HCT116 (cell line): ENCODE results near the gene MYL5. TPM values are rescaled to one million over a fixed set of nuclear protein-coding genes. Genes with fewer than 3 reads are reported as not detected.

Source experiments
- ATAC-seq: fragments of 200-7000 bp; cut with Tn5 transposase; 2 replicates; pipeline ENCODE4 v1.9.1; 2020; ENCODE audit warnings: mild to moderate bottlenecking, moderate library complexity
- BruUV-seq: library from RNA; stranded (reverse); fragments of 400-500 nt; replicated peaks from 2 replicates; lab custom pipeline; 2021; lab: Mats Ljungman, UMichigan
- CTCF ChIA-PET: fragments of 300-600 bp; sonication (Branson Sonifier 250); formaldehyde crosslinking; loops from one replicate; lab custom pipeline; 2021; ENCODE audit warnings: antibody characterized with exemption; lab: Charles Lee
- POLR2A ChIA-PET: fragments of 300-600, 350-600 bp; sonication (Branson Sonifier 250); formaldehyde crosslinking; loops from one replicate; lab custom pipeline; 2021; ENCODE audit warnings: antibody characterized with exemption; lab: Charles Lee
- RAD21 ChIA-PET, 2 experiments: fragments of 300-600 bp; sonication (Branson Sonifier 250); formaldehyde crosslinking; loops; one replicate each; lab custom pipeline; 2023; ENCODE audit warnings: low total read pairs in 2 of 2; ENCODE audit not compliant: uncharacterized antibody in 2 of 2, unreplicated experiment in 2 of 2, low non-redundant PET in 1 of 2; lab: Charles Lee
- DNase-seq: peaks from one replicate; pipeline ENCODE4 v3.0.0-alpha.2; 2010; ENCODE audit warnings: low read depth, low spot score
- H2AFZ ChIP-seq: fragments of 200-600 bp; shearing (Covaris generic), sonication (generic); 2 replicates; pipeline ENCODE4 v1.6.1; 2017; ENCODE audit warnings: low read depth, mixed run types, mixed read lengths, antibody characterized with exemption, low read length; ENCODE audit not compliant: poor library complexity, severe bottlenecking
- H3K27ac ChIP-seq: 2 replicates; pipeline ENCODE4 v1.5.1; 2012; ENCODE audit warnings: low read depth, low read length
- H3K27me3 ChIP-seq: fragments of 200-600 bp; sonication (generic); 2 replicates; pipeline ENCODE4 v1.6.1; 2016; ENCODE audit warnings: mixed run types, low read length, mixed read lengths; ENCODE audit not compliant: insufficient read depth
- H3K36me3 ChIP-seq, 2 experiments: fragments of 200-500 bp in 1 of 2; fragments of 200-600 bp in 1 of 2; sonication (Bioruptor generic) in 1 of 2; sonication (generic) in 1 of 2; 2 replicates each; pipeline versions ENCODE4 v1.5.1 to v1.6.1; 2014 to 2016; ENCODE audit warnings: low read length in 2 of 2, inconsistent platforms in 1 of 2, mixed read lengths in 1 of 2, mixed run types in 1 of 2; ENCODE audit not compliant: insufficient read depth in 2 of 2, control insufficient read depth in 1 of 2
- H3K4me1 ChIP-seq, 2 experiments: fragments of 200-600 bp in 1 of 2; sonication (generic) in 1 of 2; 2 replicates each; pipeline versions ENCODE4 v1.5.1 to v1.6.1; 2012 to 2017; ENCODE audit warnings: low read length in 2 of 2, inconsistent platforms in 1 of 2, mild to moderate bottlenecking in 1 of 2, mixed read lengths in 1 of 2, mixed run types in 1 of 2, moderate library complexity in 1 of 2; ENCODE audit not compliant: insufficient read depth in 2 of 2, control insufficient read depth in 1 of 2
- H3K4me2 ChIP-seq: fragments of 200-600 bp; sonication (generic); 2 replicates; pipeline ENCODE4 v1.6.1; 2017; ENCODE audit warnings: mixed run types, low read length, mixed read lengths
- H3K4me3 ChIP-seq, 2 experiments: fragments of 200-600 bp in 1 of 2; sonication (generic) in 1 of 2; replicated peaks in 1 of 2; 2 replicates each; pipeline ENCODE4 v1.5.1; 2011 to 2016; ENCODE audit warnings: low read length in 2 of 2, control low read depth in 1 of 2, low read depth in 1 of 2, mild to moderate bottlenecking in 1 of 2, mixed read lengths in 1 of 2, mixed run types in 1 of 2
- H3K79me2 ChIP-seq: fragments of 200-600 bp; sonication (generic); 2 replicates; pipeline ENCODE4 v1.6.1; 2017; ENCODE audit warnings: mild to moderate bottlenecking, mixed run types, low read length, moderate library complexity, mixed read lengths; ENCODE audit not compliant: insufficient read depth
- H3K9ac ChIP-seq: fragments of 200-600 bp; sonication (generic); 2 replicates; pipeline ENCODE4 v1.6.1; 2016; ENCODE audit warnings: low read length, mixed read lengths
- H3K9me2 ChIP-seq: fragments of 200-600 bp; sonication (generic), shearing (Covaris generic); 2 replicates; pipeline ENCODE4 v1.6.1; 2017; ENCODE audit warnings: mixed run types, mild to moderate bottlenecking, moderate library complexity; ENCODE audit not compliant: insufficient read depth
- H3K9me3 ChIP-seq, 2 experiments: fragments of 200-500 bp in 1 of 2; fragments of 200-600 bp in 1 of 2; sonication (Bioruptor generic) in 1 of 2; sonication (generic) in 1 of 2; 2 replicates each; pipeline ENCODE4 v1.6.1; 2014 to 2017; ENCODE audit warnings: low read length in 2 of 2, mixed read lengths in 2 of 2, inconsistent platforms in 1 of 2, low read depth in 1 of 2, mild to moderate bottlenecking in 1 of 2, mixed run types in 1 of 2, moderate library complexity in 1 of 2; ENCODE audit not compliant: control insufficient read depth in 1 of 2, insufficient read depth in 1 of 2
- H4K20me1 ChIP-seq: fragments of 200-600 bp; sonication (generic), shearing (Covaris generic); 2 replicates; pipeline ENCODE4 v1.6.1; 2017; ENCODE audit warnings: mixed run types, mild to moderate bottlenecking, moderate library complexity; ENCODE audit not compliant: insufficient read depth
- ATF3 ChIP-seq: IDR thresholded peaks from 2 replicates; pipeline ENCODE4 v1.6.1; 2012
- CEBPB ChIP-seq: IDR thresholded peaks from 2 replicates; pipeline ENCODE4 v1.6.1; 2012; ENCODE audit warnings: low read depth
- EGR1 ChIP-seq: IDR thresholded peaks from 2 replicates; pipeline ENCODE4 v1.6.1; 2012; ENCODE audit warnings: low read depth
- JUND ChIP-seq: IDR thresholded peaks from 2 replicates; pipeline ENCODE4 v1.6.1; 2012
- POLR2A ChIP-seq: IDR thresholded peaks from 2 replicates; pipeline ENCODE4 v1.7.0; 2011; ENCODE audit warnings: borderline replicate concordance; ENCODE audit not compliant: insufficient read depth, insufficient read length; ENCODE audit errors: extremely low read depth
- RAD21 ChIP-seq: IDR thresholded peaks from 2 replicates; pipeline ENCODE4 v1.6.1; 2012; ENCODE audit warnings: low read depth, mild to moderate bottlenecking
- REST ChIP-seq: IDR thresholded peaks from 2 replicates; pipeline ENCODE4 v1.6.1; 2012; ENCODE audit warnings: low read depth
- SIN3A ChIP-seq: IDR thresholded peaks from 2 replicates; pipeline ENCODE4 v1.6.1; 2012; ENCODE audit warnings: low read depth
- SP1 ChIP-seq: IDR thresholded peaks from 2 replicates; pipeline ENCODE4 v1.6.1; 2012; ENCODE audit warnings: low read depth
- TCF7L2 ChIP-seq: IDR thresholded peaks from 2 replicates; pipeline ENCODE4 v1.7.0; 2011; ENCODE audit warnings: borderline replicate concordance, inconsistent platforms; ENCODE audit not compliant: insufficient read depth, insufficient read length; ENCODE audit errors: extremely low read depth
- YY1 ChIP-seq: IDR thresholded peaks from 2 replicates; pipeline ENCODE4 v1.6.1; 2011; ENCODE audit warnings: low read length, low read depth, moderate library complexity, mild to moderate bottlenecking; ENCODE audit not compliant: insufficient replicate concordance; ENCODE audit errors: extremely low read depth
- intact Hi-C: fragments of 100-400 bp; cut with micrococcal nuclease; formaldehyde crosslinking; loops from 2 replicates; pipeline ENCODE4 v1.10.0; 2022
- total RNA-seq: library from RNA; stranded (reverse); gene quantifications from one replicate; pipeline ENCODE4 v1.2.1, GENCODE V29; 2021; ENCODE audit not compliant: unreplicated experiment

The MYL5 gene
- total RNA-seq, 1 experiment from 2014 or later, result 14.0 TPM

GRCh38 chr4:712916-713632, 38.7 kb downstream of the MYL5 start:
- Histone ChIP-seq H3K9me2 (no peaks in the 10 kb centered on the region), H3K27ac (no peak overlapping the region), H3K27me3 (no peaks in the 10 kb centered on the region), H3K79me2 (peaks cover 78% of the 10 kb centered on the region), H3K4me3 (no peak overlapping the region), H3K4me2 (no peak overlapping the region), H3K9me3 (no peaks in the 10 kb centered on the region), H3K4me1 (no peaks in the 10 kb centered on the region), H3K36me3 (no peaks in the 10 kb centered on the region), H3K9ac (no peak overlapping the region), H2AFZ (no peak overlapping the region), H4K20me1 (no peaks in the 10 kb centered on the region)
- ChIA-PET RAD21 (no interaction called here), POLR2A (no interaction called here), CTCF (no interaction called here)
- ATAC-seq, result no peak
- BruUV-seq, result no TSS peak
- TF ChIP-seq YY1, result no peak
- TF ChIP-seq CEBPB, result no peak
- TF ChIP-seq SP1, result no peak
- TF ChIP-seq RAD21, result no peak
- no peak for TF ChIP-seq EGR1
- TF ChIP-seq JUND, result no peak
- TF ChIP-seq ATF3, result no peak
- no peak for TF ChIP-seq TCF7L2
- TF ChIP-seq SIN3A, result no peak
- no peak for TF ChIP-seq REST
- TF ChIP-seq POLR2A, result no peak
- intact Hi-C loops, result no loop called here
- DNase-seq, result no peak
